Erythroblast (primary cell): ENCODE data around the gene ZNF609.

ENCODE experiments used
- GATA1 ChIP-seq: IDR thresholded peaks from 2 replicates; pipeline ENCODE4 v1.6.1; 2011; ENCODE audit warnings: low read depth, mild to moderate bottlenecking, control low read depth, low read length, moderate library complexity
- POLR2A ChIP-seq: IDR thresholded peaks from 2 replicates; pipeline ENCODE4 v1.6.1; 2011; ENCODE audit warnings: mild to moderate bottlenecking, low read length

- TF ChIP-seq POLR2A: no peak
- TF ChIP-seq GATA1: no peak
Measured at GRCh38 chr15:64566629-64567427, 106.5 kb downstream of the ZNF609 start.
